ENCODE measurements around the gene TMEM190.

GRCh38 chr19:55354698-55355212 lies 21.9 kb upstream of the TMEM190 start, which contains the start of gene COX6B2:
- TF ChIP-seq CTCF (conservative IDR thresholded peaks at IDR 0.05) (no peak), ZFX (IDR thresholded peaks at IDR 0.05) (no peak)

Measured in C4-2B (cell line).